ENCODE results near the gene PRRC2B.

DNA sequence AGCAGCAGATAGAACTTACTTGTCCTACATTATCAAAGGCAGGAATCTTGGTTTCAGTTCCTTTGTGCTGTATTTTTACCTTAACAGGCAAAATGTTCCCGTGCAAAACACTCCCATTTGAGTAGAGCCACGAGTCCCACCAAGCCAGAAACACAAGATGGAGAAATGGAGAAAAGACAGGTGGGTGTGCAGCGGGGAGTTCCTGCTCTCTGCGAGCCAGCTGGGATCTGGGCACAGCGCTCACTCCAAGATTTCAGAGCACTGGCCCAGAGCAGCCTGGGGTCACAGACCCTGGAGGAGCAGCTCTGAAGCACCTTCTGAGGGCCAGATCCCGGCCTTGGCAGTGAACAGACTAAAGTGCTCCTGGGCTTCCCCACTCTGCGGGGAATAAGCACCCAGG is 134.3 kb downstream of the PRRC2B start:
- TF ChIP-seq CTCF (IDR thresholded peaks at IDR 0.05) (no peak), POLR2A (IDR thresholded peaks at IDR 0.05) (no peak)

All from right lobe of liver (tissue), 4 donors.